Coronary artery (tissue), 2 donors: ENCODE data around the gene B4GALT2.

Experiments
- DNase-seq: peaks from one replicate; pipeline ENCODE4 v3.0.0-alpha.2; 2017; ENCODE audit warnings: low spot score
- H3K27ac ChIP-seq, 2 donors: fragments of 200-600 bp; sonication (generic); one replicate each; pipeline ENCODE4 v1.5.1; 2016 to 2019
- H3K4me3 ChIP-seq: fragments of 200-600 bp; sonication (generic); 2 replicates; pipeline ENCODE4 v1.5.1; 2016; ENCODE audit warnings: mild to moderate bottlenecking, moderate library complexity
- CTCF ChIP-seq: fragments of 200-600 bp; sonication (generic); IDR thresholded peaks from one replicate; pipeline ENCODE4 v1.5.1; 2019; ENCODE audit warnings: antibody characterized with exemption

The B4GALT2 gene

GRCh38 chr1:44032170-44032790, 53.3 kb downstream of the B4GALT2 start:
- no peak for TF ChIP-seq CTCF
- Histone ChIP-seq H3K4me3 (no peak overlapping the region), H3K27ac (peak overlapping the region in 1 of 2 donors; percentile 93)
- no peak for DNase-seq

- no peak overlapping the region for H3K4me3 ChIP-seq
- no peak for TF ChIP-seq CTCF
- no peak overlapping the region for H3K27ac ChIP-seq
- no peak for DNase-seq
Measured at GRCh38 chr1:44033041-44033575, 54.1 kb downstream of the B4GALT2 start.

- peak; percentile 72 for DNase-seq
- no peak overlapping the region for H3K4me3 ChIP-seq
- no peak for TF ChIP-seq CTCF
- peak overlapping the region in 1 of 2 donors; percentile 15 for H3K27ac ChIP-seq
Measured at GRCh38 chr1:44033756-44034155, 54.7 kb downstream of the B4GALT2 start.

- no peak overlapping the region for H3K4me3 ChIP-seq
- DNase-seq: no peak
- TF ChIP-seq CTCF: no peak
- H3K27ac ChIP-seq: peak overlapping the region in 1 of 2 donors; percentile 15
Measured at GRCh38 chr1:44034423-44034822, 55.4 kb downstream of the B4GALT2 start.

- no peak for TF ChIP-seq CTCF
- Histone ChIP-seq H3K27ac (peak overlapping the region; percentile 32 to 78), H3K4me3 (no peak overlapping the region)
- DNase-seq: no peak
Measured at GRCh38 chr1:44034976-44035716, 56.1 kb downstream of the B4GALT2 start.

- Histone ChIP-seq H3K27ac (peak overlapping the region; percentile 32 to 78), H3K4me3 (no peak overlapping the region)
- peak; percentile 73 for DNase-seq
- no peak for TF ChIP-seq CTCF
Measured at GRCh38 chr1:44035726-44036408, 56.9 kb downstream of the B4GALT2 start.
